H1 (cell line): Measurements from ENCODE around the gene C1orf87. TPM values are rescaled to one million over a fixed set of nuclear protein-coding genes. Genes with fewer than 3 reads are reported as not detected.

ENCODE experiments used
- CTCF ChIA-PET: fragments of 300-600 bp; sonication (Branson Sonifier 250); formaldehyde crosslinking; loops from one replicate; lab custom pipeline; 2021; ENCODE audit not compliant: partially characterized antibody; lab: Charles Lee
- POLR2A ChIA-PET: fragments of 300-600 bp; sonication (Branson Sonifier 250); formaldehyde crosslinking; loops from one replicate; lab custom pipeline; 2021; ENCODE audit warnings: inconsistent platforms; ENCODE audit not compliant: partially characterized antibody; lab: Charles Lee
- DNase-seq, 2 experiments: peaks; one replicate each; pipeline versions ENCODE4 v3.0.0 to v3.0.0-alpha.2; 2010 to 2022; ENCODE audit warnings: low spot score in 2 of 2, low read depth in 1 of 2, mixed read lengths in 1 of 2
- FAIRE-seq: peaks from 2 replicates; lab custom pipeline; 2011; peaks lifted over from hg19 to GRCh38; lab: Jason Lieb, UNC
- H2AFZ ChIP-seq: 2 replicates; pipeline ENCODE4 v1.8.1; 2012; ENCODE audit warnings: low read length, inconsistent platforms
- H2AK5ac ChIP-seq: 2 replicates; pipeline ENCODE4 v1.6.1; 2013; ENCODE audit warnings: low read depth, low read length
- H2BK120ac ChIP-seq: replicated peaks from 2 replicates; pipeline ENCODE3; 2013; ENCODE audit warnings: low read depth, low read length, inconsistent platforms
- H2BK12ac ChIP-seq: 2 replicates; pipeline ENCODE4 v1.6.1; 2013; ENCODE audit warnings: low read depth, low read length
- H2BK15ac ChIP-seq: 2 replicates; pipeline ENCODE4 v1.6.1; 2013; ENCODE audit warnings: low read length
- H2BK20ac ChIP-seq: 2 replicates; pipeline ENCODE4 v1.6.1; 2013; ENCODE audit warnings: low read length
- H2BK5ac ChIP-seq: 2 replicates; pipeline ENCODE4 v1.6.1; 2013; ENCODE audit warnings: low read depth, low read length
- H3K14ac ChIP-seq: 2 replicates; pipeline ENCODE4 v1.6.1; 2013; ENCODE audit warnings: inconsistent platforms; ENCODE audit not compliant: insufficient read length
- H3K18ac ChIP-seq: 2 replicates; pipeline ENCODE4 v1.6.1; 2013; ENCODE audit warnings: low read length; ENCODE audit errors: extremely low read depth
- H3K23ac ChIP-seq: 2 replicates; pipeline ENCODE4 v1.6.1; 2013; ENCODE audit warnings: inconsistent platforms; ENCODE audit not compliant: insufficient read length
- H3K23me2 ChIP-seq: 2 replicates; pipeline ENCODE4 v1.6.1; 2013; ENCODE audit warnings: low read depth, low read length
- H3K27ac ChIP-seq: 2 replicates; pipeline ENCODE4 v1.6.1; 2011; ENCODE audit warnings: low read depth, low read length, inconsistent platforms
- H3K27me3 ChIP-seq, 4 experiments: replicated peaks in 1 of 4; 1 replicate in 1 of 4; 2 replicates in 3 of 4; pipeline versions ENCODE4 v1.6.1 to v1.8.1; 2011 to 2013; ENCODE audit warnings: low read length in 3 of 4, mild to moderate bottlenecking in 3 of 4, inconsistent platforms in 2 of 4, mixed read lengths in 2 of 4, moderate library complexity in 1 of 4; ENCODE audit not compliant: control insufficient read depth in 3 of 4, insufficient read depth in 3 of 4; ENCODE audit errors: extremely low read depth in 1 of 4
- H3K36me3 ChIP-seq, 4 experiments: 2 replicates each; pipeline versions ENCODE4 v1.6.1 to v1.8.1; 2011 to 2013; ENCODE audit warnings: mild to moderate bottlenecking in 4 of 4, low read length in 3 of 4, moderate library complexity in 2 of 4, control low read depth in 1 of 4, inconsistent platforms in 1 of 4; ENCODE audit not compliant: insufficient read depth in 4 of 4, control insufficient read depth in 2 of 4
- H3K4ac ChIP-seq: replicated peaks from 2 replicates; pipeline ENCODE3; 2013; ENCODE audit warnings: low read length, low read depth, mixed read lengths, inconsistent platforms; ENCODE audit not compliant: insufficient read length
- H3K4me1 ChIP-seq, 4 experiments: replicated peaks in 1 of 4; 1 replicate in 1 of 4; 2 replicates in 3 of 4; pipeline versions ENCODE4 v1.6.1 to v1.8.1; 2011 to 2013; ENCODE audit warnings: low read length in 3 of 4, inconsistent platforms in 2 of 4, mixed read lengths in 1 of 4; ENCODE audit not compliant: insufficient read depth in 4 of 4, control insufficient read depth in 3 of 4
- H3K4me2 ChIP-seq, 2 experiments: 2 replicates each; pipeline versions ENCODE4 v1.6.1 to v1.8.1; 2011 to 2013; ENCODE audit warnings: low read depth in 2 of 2, low read length in 2 of 2, control low read depth in 1 of 2, inconsistent platforms in 1 of 2, mild to moderate bottlenecking in 1 of 2; ENCODE audit not compliant: insufficient read depth in 1 of 2
- H3K4me3 ChIP-seq, 4 experiments: fragments of 200-600, 300-600 bp in 1 of 4; sonication (generic), shearing (Covaris generic), sonication (Bioruptor Twin) in 1 of 4; 2 replicates each; pipeline versions ENCODE4 v1.5.1 to v1.8.1; 2011 to 2016; ENCODE audit warnings: low read length in 4 of 4, low read depth in 3 of 4, control low read depth in 2 of 4, inconsistent platforms in 2 of 4, mild to moderate bottlenecking in 2 of 4, mixed read lengths in 1 of 4, moderate library complexity in 1 of 4; ENCODE audit not compliant: insufficient read depth in 2 of 4; ENCODE audit errors: extremely low read depth in 1 of 4
- H3K56ac ChIP-seq: replicated peaks from 2 replicates; pipeline ENCODE3; 2013; ENCODE audit warnings: low read depth, mild to moderate bottlenecking, mixed read lengths, low read length, inconsistent platforms; ENCODE audit not compliant: insufficient read length
- H3K79me1 ChIP-seq: 2 replicates; pipeline ENCODE4 v1.6.1; 2013; ENCODE audit warnings: low read depth, low read length, control low read depth
- H3K79me2 ChIP-seq, 2 experiments: 2 replicates each; pipeline versions ENCODE4 v1.6.1 to v1.8.1; 2012 to 2013; ENCODE audit warnings: low read length in 2 of 2, mild to moderate bottlenecking in 2 of 2, inconsistent platforms in 1 of 2; ENCODE audit not compliant: insufficient read depth in 2 of 2, control insufficient read depth in 1 of 2
- H3K9ac ChIP-seq, 4 experiments: replicated peaks in 1 of 4; 1 replicate in 1 of 4; 2 replicates in 3 of 4; pipeline versions ENCODE4 v1.6.1 to v1.8.1; 2011 to 2013; ENCODE audit warnings: low read depth in 3 of 4, low read length in 3 of 4, control low read depth in 2 of 4, mild to moderate bottlenecking in 2 of 4, moderate library complexity in 2 of 4, inconsistent platforms in 1 of 4; ENCODE audit errors: extremely low read depth in 1 of 4
- H3K9me3 ChIP-seq, 2 experiments: 2 replicates each; pipeline versions ENCODE4 v1.6.1 to v1.8.1; 2012 to 2013; ENCODE audit warnings: mild to moderate bottlenecking in 2 of 2, moderate library complexity in 2 of 2, control low read depth in 1 of 2, inconsistent platforms in 1 of 2, low read depth in 1 of 2, low read length in 1 of 2, mixed read lengths in 1 of 2; ENCODE audit not compliant: insufficient read depth in 2 of 2
- H4K20me1 ChIP-seq, 2 experiments: replicated peaks in 1 of 2; 2 replicates each; pipeline versions ENCODE3 to v1.8.1; 2011 to 2013; ENCODE audit warnings: inconsistent platforms in 2 of 2, low read length in 2 of 2, mild to moderate bottlenecking in 1 of 2; ENCODE audit not compliant: insufficient read depth in 2 of 2, control insufficient read depth in 1 of 2
- H4K5ac ChIP-seq: 2 replicates; pipeline ENCODE4 v1.6.1; 2013; ENCODE audit warnings: low read length, low read depth, mixed read lengths, inconsistent platforms; ENCODE audit not compliant: insufficient read length
- H4K8ac ChIP-seq: 2 replicates; pipeline ENCODE4 v1.8.0; 2013; ENCODE audit warnings: mild to moderate bottlenecking, moderate library complexity, low read length, inconsistent platforms; ENCODE audit not compliant: insufficient read depth; ENCODE audit errors: extremely low read depth
- H4K91ac ChIP-seq: replicated peaks from 2 replicates; pipeline ENCODE3; 2013; ENCODE audit warnings: low read length, mixed read lengths, inconsistent platforms; ENCODE audit not compliant: insufficient read length
- BCL11A ChIP-seq, 2 experiments: IDR thresholded peaks; one replicate each; pipeline ENCODE4 v1.6.1; 2011; ENCODE audit warnings: low read depth in 2 of 2, low read length in 2 of 2, mild to moderate bottlenecking in 2 of 2
- BRCA1 ChIP-seq: IDR thresholded peaks from 2 replicates; pipeline ENCODE4 v1.6.1; 2012; ENCODE audit warnings: low read depth, low read length, improper control_type of control experiment
- CHD1 ChIP-seq: IDR thresholded peaks from 2 replicates; pipeline ENCODE4 v1.6.1; 2012; ENCODE audit warnings: low read depth, low read length, improper control_type of control experiment
- CHD2 ChIP-seq: IDR thresholded peaks from 2 replicates; pipeline ENCODE4 v1.6.1; 2012; ENCODE audit warnings: low read length, improper control_type of control experiment
- CREB1 ChIP-seq: IDR thresholded peaks from 2 replicates; pipeline ENCODE4 v1.6.1; 2012; ENCODE audit warnings: inconsistent platforms
- EGR1 ChIP-seq: IDR thresholded peaks from 2 replicates; pipeline ENCODE4 v1.6.1; 2011; ENCODE audit warnings: low read depth, low read length, borderline replicate concordance
- GABPA ChIP-seq: IDR thresholded peaks from 2 replicates; pipeline ENCODE4 v1.6.1; 2011; ENCODE audit warnings: mild to moderate bottlenecking, low read length, moderate library complexity, borderline replicate concordance; ENCODE audit not compliant: insufficient read depth
- HDAC2 ChIP-seq, 2 experiments: fragments of 300-600 bp in 1 of 2; sonication (generic) in 1 of 2; IDR thresholded peaks; 2 replicates each; pipeline ENCODE4 v1.6.1; 2011 to 2012; ENCODE audit warnings: low read depth in 2 of 2, low read length in 2 of 2, mild to moderate bottlenecking in 2 of 2, moderate library complexity in 2 of 2, borderline replicate concordance in 1 of 2, inconsistent platforms in 1 of 2
- KDM4A ChIP-seq: IDR thresholded peaks from one replicate; pipeline ENCODE4 v1.7.1; 2012; ENCODE audit warnings: low read depth, mild to moderate bottlenecking, moderate library complexity, low read length, inconsistent platforms; ENCODE audit not compliant: severe bottlenecking
- NRF1 ChIP-seq: IDR thresholded peaks from 2 replicates; pipeline ENCODE4 v1.6.1; 2011; ENCODE audit warnings: mild to moderate bottlenecking, low read depth, low read length, improper control_type of control experiment
- POU5F1 ChIP-seq: IDR thresholded peaks from 2 replicates; pipeline ENCODE4 v1.6.1; 2011; ENCODE audit warnings: low read depth, mild to moderate bottlenecking, low read length, moderate library complexity
- RAD21 ChIP-seq, 2 experiments: IDR thresholded peaks in 1 of 2; conservative IDR thresholded peaks in 1 of 2; 2 replicates each; pipeline ENCODE4 v1.6.1; 2011; ENCODE audit warnings: low read depth in 2 of 2, low read length in 2 of 2, improper control_type of control experiment in 1 of 2, inconsistent platforms in 1 of 2, mild to moderate bottlenecking in 1 of 2, moderate library complexity in 1 of 2
- SIX5 ChIP-seq: IDR thresholded peaks from 2 replicates; pipeline ENCODE4 v1.6.1; 2011; ENCODE audit warnings: mild to moderate bottlenecking, low read depth, low read length
- TAF7 ChIP-seq: optimal IDR thresholded peaks from 2 replicates; pipeline ENCODE3; 2011; ENCODE audit warnings: low read depth, mild to moderate bottlenecking, inconsistent platforms, low read length, moderate library complexity, borderline replicate concordance
- WGBS, 2 experiments: shearing (Covaris generic) in 1 of 2; methylation state at CpG; one replicate each; pipeline versions ENCODE4 v1.1.6 to v1.1.7; 2013 to 2015; ENCODE audit warnings: low lambda C conversion rate in 2 of 2, mixed read lengths in 2 of 2, inconsistent platforms in 1 of 2, low coverage in 1 of 2, missing lambda C conversion rate in 1 of 2; ENCODE audit not compliant: insufficient replicate concordance in 2 of 2, insufficient coverage in 1 of 2, insufficient read length in 1 of 2; ENCODE audit errors: extremely low coverage in 1 of 2, missing lambda C conversion rate in 1 of 2; 5-methylcytosine and 5-hydroxymethylcytosine counted together
- polyA plus RNA-seq, 7 experiments: library from polyadenylated mRNA; depleted of rRNA in 3 of 7; stranded (reverse) in 5 of 7; unstranded in 2 of 7; fragments of >200 nt in 5 of 7; fragments of 200-250 nt in 2 of 7; gene quantifications; 1 replicate in 5 of 7; 2 replicates in 1 of 7; 4 replicates in 1 of 7; pipeline versions ENCODE4 v1.2.1 to v1.2.3, GENCODE V29; 2011 to 2013; ENCODE audit warnings: missing spikeins in 2 of 7, mixed read lengths in 2 of 7
- total RNA-seq: library from RNA; stranded (reverse); fragmentation: NEBNext Ultra II Directional; extraction: Animal tissue kit (Norgen Biotek cat#: 25700); gene quantifications from 2 replicates; pipeline ENCODE4 v1.2.1, GENCODE V29; 2021

Gene C1orf87
- total and polyA plus RNA-seq, 2 of the 8 experiments (the other 6 are each of a cell fraction or from before 2014, with no cell fraction given), result 0.41 TPM; not detected in 1

DNA sequence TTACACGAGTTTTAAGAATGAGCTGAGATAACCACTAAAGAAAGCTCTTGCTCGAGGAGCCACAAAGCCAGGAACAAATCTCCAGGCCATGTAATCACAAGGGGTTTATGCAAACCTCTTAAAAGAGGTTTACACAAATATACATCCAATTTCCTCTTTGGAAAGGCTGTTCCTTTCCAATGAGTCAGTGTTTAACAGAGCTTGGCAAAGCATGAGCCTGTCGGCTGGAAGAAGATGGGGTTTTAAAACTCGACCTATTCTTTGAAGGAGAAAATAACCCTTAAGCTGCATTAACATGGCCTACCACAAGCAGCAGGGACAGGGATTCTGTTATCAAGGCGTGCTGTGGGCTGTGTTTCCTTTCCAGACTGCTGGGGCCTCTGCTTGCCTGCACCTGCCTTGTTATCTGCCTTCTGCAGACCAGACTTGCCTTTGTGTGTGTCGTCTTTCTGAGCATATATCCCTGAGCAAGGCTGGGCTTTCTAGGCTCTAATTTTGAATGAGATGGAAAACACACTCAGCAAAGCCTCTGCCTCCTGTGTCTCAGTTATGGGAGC, 106.4 kb downstream of the C1orf87 start:
- H3K79me2 ChIP-seq, result no peaks in the 10 kb centered on the region
- no peak for TF ChIP-seq RAD21 (IDR thresholded peaks at IDR 0.05 in 1 of 2, conservative IDR thresholded peaks at IDR 0.05 in 1 of 2; ENCODE audit: low read depth in 2 of 2, low read length in 2 of 2)
- TF ChIP-seq BCL11A (IDR thresholded peaks at IDR 0.05; ENCODE audit: low read depth in 2 of 2, low read length in 2 of 2), result no peak
- TF ChIP-seq HDAC2 (IDR thresholded peaks at IDR 0.05; ENCODE audit: borderline replicate concordance in 1 of 2, low read depth in 2 of 2, low read length in 2 of 2), result no peak
- no peak for TF ChIP-seq TAF7
- TF ChIP-seq CREB1, result no peak
- no peak for TF ChIP-seq KDM4A
- no peak for TF ChIP-seq SIX5
- TF ChIP-seq CHD1, result no peak
- no peak for TF ChIP-seq GABPA
- no peak for TF ChIP-seq POU5F1
- no peak for TF ChIP-seq NRF1
- TF ChIP-seq EGR1, result no peak
- no peak for TF ChIP-seq BRCA1
- TF ChIP-seq CHD2, result no peak

More for the DNA sequence above, 106.4 kb downstream of the C1orf87 start:
- Histone ChIP-seq H4K20me1 (no peaks in the 10 kb centered on the region), H3K18ac (no peak overlapping the region), H2BK12ac (no peak overlapping the region), H3K4me2 (no peak overlapping the region), H2BK20ac (no peak overlapping the region), H3K23ac (no peak overlapping the region), H3K4ac (no peak overlapping the region), H2BK120ac (no peak overlapping the region), H3K4me3 (no peak overlapping the region), H4K8ac (no peak overlapping the region), H2AFZ (0 out of 2 replicates have a peak overlapping the region, but pooled peaks have one; percentile 4), H3K27ac (no peak overlapping the region), H3K14ac (no peak overlapping the region), H3K9ac (no peak overlapping the region), H3K56ac (no peak overlapping the region), H4K5ac (no peak overlapping the region), H4K91ac (no peak overlapping the region), H3K4me1 (peaks cover 0 to 2% (median under 1%) of the 10 kb centered on the region in 4 experiments; a peak in 3 of 7 replicates), H3K23me2 (no peaks in the 10 kb centered on the region), H3K9me3 (no peaks in the 10 kb centered on the region), H3K79me1 (no peaks in the 10 kb centered on the region), H3K27me3 (no peaks in the 10 kb centered on the region), H2AK5ac (no peak overlapping the region), H2BK5ac (no peak overlapping the region), H3K36me3 (no peaks in the 10 kb centered on the region), H2BK15ac (no peak overlapping the region)
- DNase-seq (no peak), FAIRE-seq (no peak)
- 86% methylated on average over 6 of the region's 6 CpGs; no CpG with 5 or more reads in 1 of the 2 experiments for WGBS, 2 experiments
- ChIA-PET POLR2A (no interaction called here), CTCF (interaction anchor here (1.1 to 4.0 kb wide), 8 partner anchors 9 to 190 kb away, joined by 3 to 16 read pairs (median 8); no protein-coding TSS in a partner anchor)
